ENCODE measurements around the gene AOPEP.

GRCh38 chr9:94680020-94680419 lies 46.5 kb upstream of the AOPEP start:
- TF ChIP-seq CTCF (IDR thresholded peaks at IDR 0.05) (no peak), POLR2A (IDR thresholded peaks at IDR 0.05) (no peak)

Data from thyroid gland (tissue), 4 donors.